IMR-90 (cell line): Measurements from ENCODE around the gene CYP2E1. TPM values are rescaled to one million over a fixed set of nuclear protein-coding genes. Genes with fewer than 3 reads are reported as not detected.

ENCODE experiments used
- ATAC-seq: fragments of 200-7000 bp; cut with Tn5 transposase; 2 replicates; pipeline ENCODE4 v1.9.1; 2020; ENCODE audit warnings: low read depth, mild to moderate bottlenecking, moderate library complexity
- BruUV-seq: library from RNA; stranded (reverse); fragments of 400-500 nt; replicated peaks from 2 replicates; lab custom pipeline; 2021; lab: Mats Ljungman, UMichigan
- CTCF ChIA-PET: fragments of 300-600 bp; formaldehyde crosslinking; extraction: SDS; loops from one replicate; lab custom pipeline; 2021; ENCODE audit warnings: antibody characterized with exemption; lab: Yijun Ruan, JAX
- POLR2A ChIA-PET: fragments of 300-600 bp; sonication (Branson Sonifier 250); formaldehyde crosslinking; loops from one replicate; lab custom pipeline; 2022; ENCODE audit warnings: antibody characterized with exemption; ENCODE audit not compliant: unreplicated experiment; lab: Charles Lee
- DNase-seq: peaks from one replicate; pipeline ENCODE4 v3.0.0; 2013
- H2AFZ ChIP-seq: replicated peaks from 2 replicates; pipeline ENCODE3; 2013; ENCODE audit warnings: low read length, mild to moderate bottlenecking; ENCODE audit not compliant: poor library complexity
- H2AK5ac ChIP-seq: 2 replicates; pipeline ENCODE4 v1.6.1; 2013; ENCODE audit warnings: low read depth, low read length, inconsistent platforms
- H2AK9ac ChIP-seq: replicated peaks from 2 replicates; pipeline ENCODE3; 2013; ENCODE audit warnings: mild to moderate bottlenecking, low read depth, low read length, moderate library complexity; ENCODE audit not compliant: poor library complexity
- H2BK120ac ChIP-seq: 2 replicates; pipeline ENCODE4 v1.6.1; 2013; ENCODE audit warnings: low read depth, low read length, inconsistent platforms
- H2BK15ac ChIP-seq: 3 replicates; pipeline ENCODE4 v1.6.1; 2013; ENCODE audit warnings: low read depth, low read length, inconsistent platforms
- H2BK20ac ChIP-seq: 2 replicates; pipeline ENCODE4 v1.6.1; 2013; ENCODE audit warnings: low read depth, mild to moderate bottlenecking, inconsistent platforms, low read length, moderate library complexity
- H2BK5ac ChIP-seq: 2 replicates; pipeline ENCODE4 v1.6.1; 2013; ENCODE audit warnings: mild to moderate bottlenecking, low read depth, low read length, inconsistent platforms; ENCODE audit not compliant: poor library complexity, severe bottlenecking
- H3K14ac ChIP-seq: replicated peaks from 2 replicates; pipeline ENCODE4 v1.6.1; 2013; ENCODE audit warnings: low read depth, low read length, inconsistent platforms
- H3K18ac ChIP-seq: 2 replicates; pipeline ENCODE4 v1.6.1; 2013; ENCODE audit warnings: low read depth, low read length, control low read depth
- H3K23ac ChIP-seq: 2 replicates; pipeline ENCODE4 v1.6.1; 2013; ENCODE audit warnings: low read depth, low read length, inconsistent platforms
- H3K27ac ChIP-seq: 2 replicates; pipeline ENCODE4 v1.5.1; 2013; ENCODE audit warnings: mild to moderate bottlenecking, control low read depth, low read length; ENCODE audit not compliant: insufficient read depth
- H3K27me3 ChIP-seq: 2 replicates; pipeline ENCODE4 v1.6.1; 2013; ENCODE audit warnings: low read length; ENCODE audit not compliant: control insufficient read depth, insufficient read depth
- H3K36me3 ChIP-seq: 2 replicates; pipeline ENCODE4 v1.6.1; 2013; ENCODE audit warnings: low read length, mixed read lengths; ENCODE audit not compliant: control insufficient read depth, insufficient read depth
- H3K4ac ChIP-seq: 2 replicates; pipeline ENCODE4 v1.6.1; 2013; ENCODE audit warnings: low read depth, low read length, inconsistent platforms
- H3K4me1 ChIP-seq: 2 replicates; pipeline ENCODE4 v1.6.1; 2013; ENCODE audit warnings: low read length, mixed read lengths; ENCODE audit not compliant: control insufficient read depth, insufficient read depth
- H3K4me2 ChIP-seq: 2 replicates; pipeline ENCODE4 v1.6.1; 2013; ENCODE audit warnings: low read depth, mild to moderate bottlenecking, control low read depth, low read length, moderate library complexity
- H3K4me3 ChIP-seq: 2 replicates; pipeline ENCODE4 v1.5.1; 2013; ENCODE audit warnings: low read depth, mild to moderate bottlenecking, control low read depth, low read length, moderate library complexity; ENCODE audit not compliant: insufficient read depth
- H3K56ac ChIP-seq: 2 replicates; pipeline ENCODE4 v1.6.1; 2013; ENCODE audit warnings: low read length, inconsistent platforms; ENCODE audit not compliant: insufficient read depth; ENCODE audit errors: extremely low read depth
- H3K79me1 ChIP-seq, 2 experiments: 2 replicates each; pipeline ENCODE4 v1.6.1; 2013; ENCODE audit warnings: low read length in 2 of 2, inconsistent platforms in 1 of 2, low read depth in 1 of 2
- H3K9ac ChIP-seq: 2 replicates; pipeline ENCODE4 v1.6.1; 2013; ENCODE audit warnings: low read depth, low read length, control low read depth
- H3K9me1 ChIP-seq: 2 replicates; pipeline ENCODE4 v1.6.1; 2013; ENCODE audit warnings: low read length, inconsistent platforms; ENCODE audit not compliant: insufficient read depth
- H3K9me3 ChIP-seq: 2 replicates; pipeline ENCODE4 v1.6.1; 2013; ENCODE audit warnings: low read length; ENCODE audit not compliant: control insufficient read depth, insufficient read depth
- H4K20me1 ChIP-seq: 2 replicates; pipeline ENCODE4 v1.6.1; 2013; ENCODE audit warnings: low read length, inconsistent platforms; ENCODE audit not compliant: insufficient read depth
- H4K5ac ChIP-seq: 2 replicates; pipeline ENCODE4 v1.6.1; 2013; ENCODE audit warnings: mild to moderate bottlenecking, low read depth, low read length, control low read depth
- H4K8ac ChIP-seq, 2 experiments: 2 replicates each; pipeline ENCODE4 v1.6.1; 2013; ENCODE audit warnings: low read depth in 2 of 2, low read length in 2 of 2, control low read depth in 1 of 2, inconsistent platforms in 1 of 2
- H4K91ac ChIP-seq: 2 replicates; pipeline ENCODE4 v1.6.1; 2013; ENCODE audit warnings: low read depth, low read length, inconsistent platforms; ENCODE audit not compliant: insufficient read depth
- BHLHE40 ChIP-seq: fragments of 150-350 bp; IDR thresholded peaks from 2 replicates; pipeline ENCODE4 v1.6.1; 2016; ENCODE audit warnings: mild to moderate bottlenecking, low read depth, low read length
- RFX5 ChIP-seq: IDR thresholded peaks from 2 replicates; pipeline ENCODE4 v1.8.0; 2012; ENCODE audit warnings: low read depth, mild to moderate bottlenecking, low read length, moderate library complexity
- WGBS, 2 experiments: methylation state at CpG; one replicate each; pipeline versions ENCODE4 v1.1.5 to v1.1.7; 2013; ENCODE audit warnings: missing lambda C conversion rate in 2 of 2; ENCODE audit not compliant: insufficient read length in 1 of 2; ENCODE audit errors: extremely low coverage in 2 of 2; 5-methylcytosine and 5-hydroxymethylcytosine counted together
- dilution Hi-C: fragments of 300-500 bp; cut with HindIII; formaldehyde crosslinking; loops from one replicate; pipeline ENCODE4 v1.14.3; 2018; ENCODE audit warnings: low sequenced_read_pairs; ENCODE audit not compliant: unreplicated experiment
- in situ Hi-C: fragments of 300-500 bp; cut with MboI; formaldehyde crosslinking; loops from 3 replicates; pipeline ENCODE4 v1.14.3; 2019; ENCODE audit warnings: low sequenced_read_pairs, inconsistent platforms, mixed read lengths
- intact Hi-C: fragments of 100-400 bp; cut with micrococcal nuclease; formaldehyde crosslinking; loops from 2 replicates; pipeline ENCODE4 v1.10.0; 2022
- polyA plus RNA-seq, 3 experiments: library from polyadenylated mRNA; depleted of rRNA; stranded (reverse); fragments of >200 nt; gene quantifications; 2 replicates each; pipeline ENCODE4 v1.2.3, GENCODE V29; 2012; ENCODE audit warnings: low replicate concordance in 1 of 3
- total RNA-seq: library from RNA; depleted of rRNA; stranded (reverse); fragments of >200 nt; gene quantifications from 2 replicates; pipeline ENCODE4 v1.2.3, GENCODE V29; 2012

Gene CYP2E1
- total and polyA plus RNA-seq, 2 of the 4 experiments (the other 2 are of a cell fraction), result 0.36 to 1.7 TPM

GRCh38 chr10:133526957-133527588, at the start of gene CYP2E1 (continued):
- TF ChIP-seq BHLHE40, result no peak

GRCh38 chr10:133481086-133481643, 46.0 kb upstream of the CYP2E1 start:
- POLR2A ChIA-PET, result no interaction called here
- no peak overlapping the region for H3K4me2 ChIP-seq
- ATAC-seq, result no peak

More at GRCh38 chr10:133481086-133481643, 46.0 kb upstream of the CYP2E1 start:
- Histone ChIP-seq H4K8ac (no peak overlapping the region), H3K27me3 (no peaks in the 10 kb centered on the region), H4K5ac (no peak overlapping the region), H3K36me3 (no peaks in the 10 kb centered on the region), H2BK20ac (no peak overlapping the region), H3K56ac (no peak overlapping the region), H2AK9ac (no peak overlapping the region), H3K79me1 (no peaks in the 10 kb centered on the region), H2BK120ac (no peak overlapping the region), H2BK15ac (no peak overlapping the region), H2AK5ac (no peak overlapping the region), H3K23ac (no peak overlapping the region), H2AFZ (no peak overlapping the region), H3K14ac (no peak overlapping the region), H3K27ac (no peak overlapping the region), H3K4me1 (no peaks in the 10 kb centered on the region), H3K18ac (no peak overlapping the region), H3K9me1 (no peaks in the 10 kb centered on the region), H4K20me1 (no peaks in the 10 kb centered on the region), H4K91ac (no peak overlapping the region), H3K4me3 (no peak overlapping the region), H2BK5ac (no peak overlapping the region), H3K9ac (no peak overlapping the region), H3K9me3 (0 out of 2 replicates have a peak, but pooled peaks cover 3% of the 10 kb centered on the region), H3K4ac (no peak overlapping the region)
- TF ChIP-seq RFX5, result no peak
- intact Hi-C loops (no loop called here), in situ Hi-C loops (no loop called here), dilution Hi-C loops (no loop called here)
- WGBS, 2 experiments, result 86% methylated on average over 4 of the region's 12 CpGs; no CpG with 5 or more reads in 1 of the 2 experiments
- no TSS peak for BruUV-seq
- no peak for DNase-seq
- CTCF ChIA-PET, result no interaction called here
